Lower lobe of right lung (tissue), 2 donors: ENCODE data around the gene LOX. TPM values are rescaled to one million over a fixed set of nuclear protein-coding genes. Genes with fewer than 3 reads are reported as not detected.

Experiments used
- ATAC-seq, 2 donors: fragments of 200-7000 bp; cut with Tn5 transposase; one replicate each; pipeline ENCODE4 v1.9.1; 2020 to 2022; ENCODE audit warnings: mild to moderate bottlenecking in 2 of 2, moderate library complexity in 2 of 2
- DNase-seq: peaks from one replicate; pipeline ENCODE4 v3.0.0-alpha.2; 2020
- H3K27ac ChIP-seq: fragments of 200-600 bp; one replicate; pipeline ENCODE4 v1.8.0; 2022
- H3K27me3 ChIP-seq: fragments of 200-600 bp; one replicate; pipeline ENCODE4 v1.8.0; 2022; ENCODE audit warnings: low read depth
- H3K36me3 ChIP-seq: fragments of 200-600 bp; one replicate; pipeline ENCODE4 v1.8.0; 2022; ENCODE audit warnings: mild to moderate bottlenecking
- H3K4me1 ChIP-seq: fragments of 200-600 bp; one replicate; pipeline ENCODE4 v1.8.0; 2022
- H3K4me3 ChIP-seq: fragments of 200-600 bp; one replicate; pipeline ENCODE4 v1.8.0; 2022; ENCODE audit warnings: mild to moderate bottlenecking
- H3K9me3 ChIP-seq: fragments of 200-600 bp; one replicate; pipeline ENCODE4 v1.8.0; 2022
- intact Hi-C: fragments of 100-400 bp; cut with DNase I; formaldehyde crosslinking; loops from one replicate; pipeline ENCODE4 v1.11.0; 2022
- total RNA-seq: library from RNA; stranded (reverse); fragmentation: NEBNext Ultra II Directional; extraction: Animal tissue kit (Norgen Biotek cat#: 25700); gene quantifications from one replicate; pipeline ENCODE4 v1.2.1, GENCODE V29; 2021
- TF ChIP-seq, protein P1 (sequence below): fragments of 200-600 bp; IDR thresholded peaks from one replicate; pipeline ENCODE4 v1.8.0; 2022; ENCODE audit warnings: antibody characterized with exemption, mild to moderate bottlenecking
- donor health status: DM: no; HTN: yes; CAD: no; lungs with severe emphysema.

The LOX gene
- total RNA-seq, 1 donor from 2014 or later = 16.2 TPM

DNA sequence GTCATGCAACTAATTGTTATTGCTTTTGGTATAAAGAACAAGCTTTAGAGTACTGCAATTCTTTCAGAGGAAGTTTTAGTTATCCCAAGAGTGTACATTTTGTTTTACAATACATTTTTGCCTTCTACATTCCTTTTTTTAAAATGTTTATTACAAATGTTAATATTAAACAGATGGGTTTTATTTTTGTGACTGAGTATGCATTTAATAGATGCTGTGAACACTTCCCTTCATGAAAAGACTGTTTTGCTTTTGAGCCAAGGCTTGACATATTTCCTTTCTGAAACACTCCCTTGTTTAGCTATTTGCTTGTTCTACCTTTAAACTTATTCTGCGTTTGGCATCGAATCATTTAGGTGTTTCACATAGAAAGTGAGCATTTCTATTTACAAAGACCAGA, 36.4 kb upstream of the LOX start:
- ATAC-seq (no peak), DNase-seq (no peak)
- Histone ChIP-seq H3K36me3 (no peaks in the 10 kb centered on the region), H3K27ac (no peak overlapping the region), H3K4me1 (no peaks in the 10 kb centered on the region), H3K9me3 (no peaks in the 10 kb centered on the region), H3K27me3 (no peaks in the 10 kb centered on the region), H3K4me3 (no peak overlapping the region)
- intact Hi-C loops = no loop called here
- TF ChIP-seq, protein P1, sequence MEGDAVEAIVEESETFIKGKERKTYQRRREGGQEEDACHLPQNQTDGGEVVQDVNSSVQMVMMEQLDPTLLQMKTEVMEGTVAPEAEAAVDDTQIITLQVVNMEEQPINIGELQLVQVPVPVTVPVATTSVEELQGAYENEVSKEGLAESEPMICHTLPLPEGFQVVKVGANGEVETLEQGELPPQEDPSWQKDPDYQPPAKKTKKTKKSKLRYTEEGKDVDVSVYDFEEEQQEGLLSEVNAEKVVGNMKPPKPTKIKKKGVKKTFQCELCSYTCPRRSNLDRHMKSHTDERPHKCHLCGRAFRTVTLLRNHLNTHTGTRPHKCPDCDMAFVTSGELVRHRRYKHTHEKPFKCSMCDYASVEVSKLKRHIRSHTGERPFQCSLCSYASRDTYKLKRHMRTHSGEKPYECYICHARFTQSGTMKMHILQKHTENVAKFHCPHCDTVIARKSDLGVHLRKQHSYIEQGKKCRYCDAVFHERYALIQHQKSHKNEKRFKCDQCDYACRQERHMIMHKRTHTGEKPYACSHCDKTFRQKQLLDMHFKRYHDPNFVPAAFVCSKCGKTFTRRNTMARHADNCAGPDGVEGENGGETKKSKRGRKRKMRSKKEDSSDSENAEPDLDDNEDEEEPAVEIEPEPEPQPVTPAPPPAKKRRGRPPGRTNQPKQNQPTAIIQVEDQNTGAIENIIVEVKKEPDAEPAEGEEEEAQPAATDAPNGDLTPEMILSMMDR = no peak

DNA sequence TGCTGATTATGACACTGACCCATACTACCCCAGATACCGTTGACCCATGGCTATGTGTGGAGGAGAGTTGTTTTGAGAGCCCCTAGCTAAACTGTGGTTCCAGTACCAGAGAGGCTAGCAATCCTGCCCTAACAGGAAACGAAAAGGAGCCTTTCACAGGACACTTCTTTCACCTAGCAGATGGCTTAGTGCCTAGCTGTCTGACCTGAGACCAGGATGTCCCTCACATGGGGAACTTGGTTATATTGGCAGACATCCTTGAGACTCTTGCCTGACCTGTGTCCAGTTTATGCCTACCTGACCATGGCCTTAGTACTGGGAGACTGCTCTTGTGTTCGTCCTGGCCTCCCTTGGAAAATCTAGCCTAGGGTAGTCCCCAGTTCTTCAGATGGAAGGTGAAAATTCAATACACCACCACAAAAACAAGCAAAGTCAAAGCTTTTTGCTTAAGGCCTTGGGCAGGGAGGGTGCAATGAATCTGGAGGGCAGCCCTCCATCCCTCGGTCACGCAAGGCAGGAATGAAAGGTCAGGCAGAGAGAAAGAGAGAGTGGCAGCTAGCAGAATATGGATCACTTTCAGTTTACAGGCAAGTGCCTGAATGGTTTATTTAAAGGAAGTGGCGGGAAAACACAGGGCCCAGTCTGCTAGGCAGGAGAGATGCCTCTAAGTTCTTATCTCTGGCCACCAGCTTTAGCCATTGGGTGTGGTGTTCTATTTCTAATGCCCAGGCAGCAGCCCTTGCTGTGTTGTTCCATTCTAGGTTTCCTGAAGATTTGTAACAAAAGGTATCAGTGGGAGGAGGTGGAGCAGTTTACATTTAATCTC, 34.9 kb upstream of the LOX start:
- no peaks in the 10 kb centered on the region for H3K27me3 ChIP-seq
- TF ChIP-seq, protein P1 = no peak
- no peak overlapping the region for H3K27ac ChIP-seq
- H3K4me1 ChIP-seq = no peaks in the 10 kb centered on the region
- intact Hi-C loops = no loop called here
- ATAC-seq (no peak), DNase-seq (no peak)
- no peaks in the 10 kb centered on the region for H3K9me3 ChIP-seq
- no peak overlapping the region for H3K4me3 ChIP-seq
- H3K36me3 ChIP-seq = no peaks in the 10 kb centered on the region

DNA sequence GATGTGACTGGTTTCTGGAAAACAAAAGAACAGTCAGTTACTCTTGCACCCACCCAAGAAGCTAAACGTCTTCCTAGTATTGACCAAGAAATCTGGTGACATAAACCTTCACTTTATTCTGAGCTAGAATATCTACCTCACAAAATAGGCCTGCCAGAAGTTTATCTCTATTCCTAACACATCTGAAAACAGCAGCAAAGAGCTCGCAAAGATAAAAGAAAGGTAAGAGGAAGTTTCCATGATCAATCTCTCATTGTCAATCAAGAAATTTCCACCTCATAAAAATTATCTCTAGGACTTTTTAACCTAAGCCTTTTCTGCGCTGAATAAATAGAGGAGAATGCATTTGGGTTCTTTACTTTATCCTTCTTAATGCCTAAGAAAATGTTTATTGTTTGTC, 34.0 kb upstream of the LOX start:
- DNase-seq (no peak), ATAC-seq (no peak)
- Histone ChIP-seq H3K27ac (no peak overlapping the region), H3K4me3 (no peak overlapping the region), H3K9me3 (no peaks in the 10 kb centered on the region), H3K36me3 (no peaks in the 10 kb centered on the region), H3K27me3 (no peaks in the 10 kb centered on the region), H3K4me1 (no peaks in the 10 kb centered on the region)
- TF ChIP-seq, protein P1 = no peak
- intact Hi-C loops = no loop called here

DNA sequence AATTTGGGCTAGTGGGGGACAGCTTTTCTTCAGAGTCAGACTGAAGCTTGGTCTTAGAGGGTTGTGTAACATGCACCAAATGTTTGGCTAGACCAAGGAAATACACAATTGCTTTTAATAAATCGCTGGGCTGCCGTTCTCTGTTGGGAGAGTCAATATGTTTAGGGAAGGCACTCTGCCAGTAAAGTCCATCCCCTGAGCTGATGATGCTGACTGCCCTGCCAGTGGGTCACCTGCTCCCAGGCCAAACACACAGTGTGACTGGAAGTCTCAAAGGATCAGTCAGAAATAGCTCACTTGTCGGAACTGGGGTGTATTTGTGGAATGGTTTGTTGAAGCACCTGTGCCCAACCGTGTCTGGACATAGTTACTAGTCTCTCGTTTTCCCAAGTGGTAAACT, 33.4 kb upstream of the LOX start:
- Histone ChIP-seq H3K4me1 (no peaks in the 10 kb centered on the region), H3K9me3 (no peaks in the 10 kb centered on the region), H3K36me3 (no peaks in the 10 kb centered on the region), H3K4me3 (no peak overlapping the region), H3K27ac (no peak overlapping the region), H3K27me3 (no peaks in the 10 kb centered on the region)
- ATAC-seq (no peak), DNase-seq (no peak)
- TF ChIP-seq, protein P1 = no peak
- intact Hi-C loops = no loop called here

DNA sequence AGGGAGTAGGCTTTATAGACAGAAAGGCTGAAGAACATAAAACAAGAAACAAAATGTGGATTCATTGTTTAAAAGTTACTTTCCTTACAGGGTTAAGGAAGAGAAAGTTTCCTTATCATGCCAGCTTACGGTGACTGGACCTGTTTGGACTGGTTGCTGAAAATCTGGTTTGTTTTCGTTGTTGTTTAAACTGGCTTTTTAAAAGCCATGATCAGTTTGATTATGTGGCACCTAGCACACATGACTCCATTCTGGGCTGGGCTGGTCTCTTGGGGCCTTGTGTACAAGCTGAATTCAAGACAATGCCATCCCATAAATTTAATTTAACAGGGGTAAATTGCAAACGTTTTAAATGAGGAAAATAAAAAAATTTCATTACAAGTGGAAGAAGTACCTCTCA, 32.9 kb upstream of the LOX start:
- intact Hi-C loops = no loop called here
- TF ChIP-seq, protein P1 = no peak
- ATAC-seq (no peak), DNase-seq (no peak)
- Histone ChIP-seq H3K4me3 (no peak overlapping the region), H3K9me3 (no peaks in the 10 kb centered on the region), H3K4me1 (no peaks in the 10 kb centered on the region), H3K36me3 (no peaks in the 10 kb centered on the region), H3K27me3 (no peaks in the 10 kb centered on the region), H3K27ac (no peak overlapping the region)
